Left lung (tissue), 10 donors: ENCODE measurements around the gene BORA. TPM values are rescaled to one million over a fixed set of nuclear protein-coding genes. Genes with fewer than 3 reads are reported as not detected.

ENCODE experiments used
- ATAC-seq: fragments of 200-7000 bp; cut with Tn5 transposase; one replicate; pipeline ENCODE4 v1.9.1; 2020; ENCODE audit warnings: moderate library complexity
- DNase-seq, 4 donors: peaks; one replicate each; pipeline ENCODE4 v3.0.0-alpha.2; 2013 to 2020
- H3K27ac ChIP-seq, 2 donors: fragments of 200-600 bp; sonication (generic) in 1 of 2; one replicate each; pipeline versions ENCODE4 v1.5.0 to v1.8.0; 2020 to 2021
- H3K27me3 ChIP-seq, 2 donors: fragments of 200-600 bp; sonication (generic) in 1 of 2; one replicate each; pipeline versions ENCODE4 v1.5.0 to v1.8.0; 2020 to 2021
- H3K36me3 ChIP-seq, 2 donors: fragments of 200-600 bp; sonication (generic) in 1 of 2; one replicate each; pipeline versions ENCODE4 v1.5.0 to v1.8.0; 2020 to 2021
- H3K4me1 ChIP-seq, 2 donors: fragments of 200-600 bp; one replicate each; pipeline ENCODE4 v1.8.0; 2021
- H3K4me3 ChIP-seq, 2 donors: fragments of 200-600 bp; sonication (generic) in 1 of 2; one replicate each; pipeline versions ENCODE4 v1.5.0 to v1.8.0; 2020 to 2021; ENCODE audit warnings: mild to moderate bottlenecking in 1 of 2
- H3K9me3 ChIP-seq, 2 donors: fragments of 200-600 bp; sonication (generic) in 1 of 2; one replicate each; pipeline versions ENCODE4 v1.5.0 to v1.8.0; 2020 to 2021
- intact Hi-C, 2 donors: fragments of 100-400 bp; cut with DNase I; formaldehyde crosslinking; loops; one replicate each; pipeline versions ENCODE4 v1.11.2 to v1.14.2; 2022
- polyA plus RNA-seq, 6 donors: library from polyadenylated mRNA; unstranded; fragments of 120-200 nt; gene quantifications; one replicate each; pipeline ENCODE4 v1.2.1, GENCODE V29; 2013; ENCODE audit not compliant: insufficient read length in 6 of 6
- total RNA-seq, 2 donors: library from RNA; stranded (reverse); fragmentation: NEBNext Ultra II Directional; extraction: Animal tissue kit (Norgen Biotek cat#: 25700); gene quantifications; one replicate each; pipeline ENCODE4 v1.2.1, GENCODE V29; 2021
- TF ChIP-seq, protein P1 (sequence below), 2 donors: fragments of 200-600 bp; sonication (generic) in 1 of 2; IDR thresholded peaks; one replicate each; pipeline versions ENCODE4 v1.5.0 to v1.8.0; 2021; ENCODE audit warnings: antibody characterized with exemption in 2 of 2
- donor health status: DM: no; HTN: yes; CAD: no.
- donor health status: DM: no; HTN: no; CAD: no.

BORA gene
- total and polyA plus RNA-seq, 8 donors, result 4.5 to 16.7 (median 10.1) TPM

- ATAC-seq, result no peak
- H3K9me3 ChIP-seq, result peaks cover 0 to 4% of the 10 kb centered on the region in 2 donors
- TF ChIP-seq, protein P1, sequence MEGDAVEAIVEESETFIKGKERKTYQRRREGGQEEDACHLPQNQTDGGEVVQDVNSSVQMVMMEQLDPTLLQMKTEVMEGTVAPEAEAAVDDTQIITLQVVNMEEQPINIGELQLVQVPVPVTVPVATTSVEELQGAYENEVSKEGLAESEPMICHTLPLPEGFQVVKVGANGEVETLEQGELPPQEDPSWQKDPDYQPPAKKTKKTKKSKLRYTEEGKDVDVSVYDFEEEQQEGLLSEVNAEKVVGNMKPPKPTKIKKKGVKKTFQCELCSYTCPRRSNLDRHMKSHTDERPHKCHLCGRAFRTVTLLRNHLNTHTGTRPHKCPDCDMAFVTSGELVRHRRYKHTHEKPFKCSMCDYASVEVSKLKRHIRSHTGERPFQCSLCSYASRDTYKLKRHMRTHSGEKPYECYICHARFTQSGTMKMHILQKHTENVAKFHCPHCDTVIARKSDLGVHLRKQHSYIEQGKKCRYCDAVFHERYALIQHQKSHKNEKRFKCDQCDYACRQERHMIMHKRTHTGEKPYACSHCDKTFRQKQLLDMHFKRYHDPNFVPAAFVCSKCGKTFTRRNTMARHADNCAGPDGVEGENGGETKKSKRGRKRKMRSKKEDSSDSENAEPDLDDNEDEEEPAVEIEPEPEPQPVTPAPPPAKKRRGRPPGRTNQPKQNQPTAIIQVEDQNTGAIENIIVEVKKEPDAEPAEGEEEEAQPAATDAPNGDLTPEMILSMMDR (IDR thresholded peaks at IDR 0.05), result no peak
- no peak overlapping the region for H3K27ac ChIP-seq
- H3K4me3 ChIP-seq, result no peak overlapping the region
- DNase-seq, result no peak
- intact Hi-C loops, result no loop called here
- no peaks in the 10 kb centered on the region for H3K36me3 ChIP-seq
- no peaks in the 10 kb centered on the region for H3K27me3 ChIP-seq
- H3K4me1 ChIP-seq, result no peaks in the 10 kb centered on the region
These were observed 38.5 kb upstream of the BORA start for GRCh38 chr13:72689181-72689696.

DNA sequence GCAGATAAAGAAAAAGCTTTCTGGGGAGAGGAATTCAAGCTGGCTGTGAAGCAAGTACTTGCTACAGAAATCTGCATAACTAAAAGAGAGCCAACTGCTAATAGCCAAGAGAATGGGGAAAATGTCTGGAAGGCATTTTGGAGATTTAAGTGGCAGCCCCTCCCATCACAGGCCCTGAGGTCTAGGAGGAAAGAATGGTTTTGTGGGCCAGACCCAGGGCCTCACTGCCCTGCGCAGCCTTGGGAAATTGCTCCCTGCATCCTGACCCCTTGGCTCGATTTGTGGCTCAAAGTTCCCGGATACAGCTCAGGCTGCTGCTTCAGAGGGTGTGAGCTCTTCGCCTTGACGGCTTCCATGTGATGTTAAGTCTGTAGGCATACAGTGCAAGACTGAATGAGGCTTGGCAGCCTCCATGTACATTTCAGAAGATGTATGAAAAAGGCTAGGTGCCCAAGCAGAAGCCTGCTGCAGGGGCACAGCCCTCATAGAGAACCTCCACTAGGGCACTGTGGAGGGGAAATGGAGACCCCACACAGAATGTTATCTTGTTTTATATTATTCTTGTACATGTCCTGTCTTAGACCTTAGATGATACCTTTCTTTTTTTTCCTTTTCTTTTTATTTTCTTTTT, 34.7 kb upstream of the BORA start:
- TF ChIP-seq, protein P1 (IDR thresholded peaks at IDR 0.05), result no peak
- Histone ChIP-seq H3K9me3 (peaks cover 0 to 4% of the 10 kb centered on the region in 2 donors), H3K4me3 (no peak overlapping the region), H3K27ac (no peak overlapping the region), H3K4me1 (no peaks in the 10 kb centered on the region), H3K27me3 (no peaks in the 10 kb centered on the region), H3K36me3 (no peaks in the 10 kb centered on the region)
- DNase-seq (no peak), ATAC-seq (no peak)
- intact Hi-C loops, result no loop called here

GRCh38 chr13:72693832-72694231, 33.9 kb upstream of the BORA start:
- no peaks in the 10 kb centered on the region for H3K36me3 ChIP-seq
- no peak for DNase-seq
- ATAC-seq, result no peak
- H3K27me3 ChIP-seq, result no peaks in the 10 kb centered on the region
- no peak overlapping the region for H3K27ac ChIP-seq
- TF ChIP-seq, protein P1 (IDR thresholded peaks at IDR 0.05), result no peak
- no peaks in the 10 kb centered on the region for H3K4me1 ChIP-seq
- H3K4me3 ChIP-seq, result no peak overlapping the region
- intact Hi-C loops, result no loop called here
- H3K9me3 ChIP-seq, result peaks cover 0 to 4% of the 10 kb centered on the region in 2 donors

GRCh38 chr13:72694314-72694713, 33.4 kb upstream of the BORA start:
- TF ChIP-seq, protein P1 (IDR thresholded peaks at IDR 0.05), result no peak
- Histone ChIP-seq H3K36me3 (no peaks in the 10 kb centered on the region), H3K27me3 (no peaks in the 10 kb centered on the region), H3K27ac (no peak overlapping the region), H3K4me3 (no peak overlapping the region), H3K4me1 (no peaks in the 10 kb centered on the region), H3K9me3 (peaks cover 0 to 4% of the 10 kb centered on the region in 2 donors)
- intact Hi-C loops, result no loop called here
- DNase-seq (no peak), ATAC-seq (no peak)

DNA sequence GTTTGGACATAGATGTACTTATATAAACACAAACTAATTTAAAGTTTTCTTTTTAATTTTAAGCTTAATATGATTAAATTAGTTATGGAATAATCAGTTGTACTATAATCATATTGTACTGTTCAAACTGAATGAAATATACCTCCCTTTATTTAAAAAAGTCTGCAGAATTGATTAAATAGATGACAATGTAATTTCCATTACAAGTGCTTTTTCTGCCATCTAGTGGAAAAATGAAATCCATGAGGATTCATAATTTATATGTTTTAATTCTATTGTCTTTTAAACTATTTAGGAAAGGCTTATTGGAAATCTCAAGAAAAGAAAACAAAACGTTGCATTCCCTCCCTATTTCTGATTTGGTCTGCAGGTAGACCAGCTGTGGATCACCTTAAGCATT, 31.1 kb upstream of the BORA start:
- ATAC-seq, result no peak
- intact Hi-C loops, result no loop called here
- no peak overlapping the region for H3K4me3 ChIP-seq

More for the DNA sequence above, 31.1 kb upstream of the BORA start:
- TF ChIP-seq, protein P1 (IDR thresholded peaks at IDR 0.05), result peak in 1 of 2 donors; percentile 23
- Histone ChIP-seq H3K27me3 (no peaks in the 10 kb centered on the region), H3K4me1 (no peaks in the 10 kb centered on the region), H3K36me3 (no peaks in the 10 kb centered on the region), H3K9me3 (peaks cover 0 to 4% of the 10 kb centered on the region in 2 donors), H3K27ac (no peak overlapping the region)
- DNase-seq, result peak in 1 of 4 donors; percentile 7
